ENCODE results near the gene MIDN. TPM values are rescaled to one million over a fixed set of nuclear protein-coding genes. Genes with fewer than 3 reads are reported as not detected.
A peak's percentile ranks its signal among the peaks of the same experiment; 100 is the strongest.

The MIDN gene
- total and polyA plus RNA-seq, 3 experiments from 2014 or later, result 14.6 to 45.3 (median 39.8) TPM

DNA sequence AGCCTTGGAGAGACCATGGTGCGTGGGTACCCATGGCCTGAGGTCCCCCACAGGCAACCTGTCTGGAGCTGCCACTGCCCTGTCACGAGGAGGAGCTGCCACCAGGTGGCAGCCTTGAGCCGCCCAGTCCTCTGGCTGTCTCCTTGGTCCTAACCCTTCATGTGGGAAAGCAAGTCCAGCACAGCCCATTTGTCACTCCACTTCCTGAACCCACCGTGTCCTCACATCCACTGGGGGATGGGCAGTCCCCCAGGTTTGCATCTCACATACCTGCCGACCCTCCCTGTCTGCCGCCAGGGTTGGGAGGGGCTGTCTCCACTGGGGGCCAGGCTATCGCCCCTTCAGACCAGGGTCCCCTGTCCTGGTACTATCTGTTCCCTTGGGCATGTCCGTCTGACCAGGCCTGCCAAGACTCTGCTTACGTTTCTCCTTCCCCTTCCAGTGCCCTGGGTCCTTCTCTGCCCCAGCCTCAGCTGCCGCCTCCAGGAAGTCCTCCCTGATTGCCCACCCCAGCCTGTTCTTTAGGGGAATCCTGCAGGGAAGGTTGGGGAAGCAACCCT is 31.5 kb downstream of the MIDN start:
- Histone ChIP-seq H3K27me3 (ENCODE audit: insufficient read depth, low read length, poor library complexity, severe bottlenecking) (peaks cover 7% of the 10 kb centered on the region), H3K4me3 (ENCODE audit: low read length) (no peak overlapping the region), H3K36me3 (ENCODE audit: insufficient read depth, low read length) (peaks cover 10% of the 10 kb centered on the region), H3K27ac (ENCODE audit: low read depth, low read length) (no peak overlapping the region), H3K9me3 (ENCODE audit: low read length) (no peaks in the 10 kb centered on the region), H3K4me1 (ENCODE audit: insufficient read depth, low read length) (peaks cover 17% of the 10 kb centered on the region)
- DNase-seq, result peak; percentile 67 to 85 (median 69)
- Mint-ChIP-seq H3K4me1 (peaks cover 15 to 27% (median 20%) of the 10 kb centered on the region in 3 donors), H3K4me3 (peak overlapping the region in 5 of 7 donors; percentile 19 to 84 (median 57)), H3K27me3 (peaks cover 6 to 8% of the 10 kb centered on the region in 2 donors), H3K9me3 (peaks cover 0 to 2% (median 0%) of the 10 kb centered on the region in 5 donors), H3K27ac (peak overlapping the region in 5 of 8 donors; percentile 7 to 98 (median 87)), H3K36me3 (peaks cover 0 to 25% (median 4%) of the 10 kb centered on the region in 3 donors)
- ChIA-PET CTCF (interaction anchor here (0.8 to 2.7 kb wide), 13 partner anchors 11 to 194 kb away, joined by 3 to 16 read pairs (median 4); partner anchors contain the start of gene CIRBP), POLR2A (interaction anchor here (0.6 to 1.3 kb wide), 3 partner anchors 10 to 483 kb away, joined by 3 to 10 read pairs (median 7); partner anchors contain the start of gene CIRBP)

DNA sequence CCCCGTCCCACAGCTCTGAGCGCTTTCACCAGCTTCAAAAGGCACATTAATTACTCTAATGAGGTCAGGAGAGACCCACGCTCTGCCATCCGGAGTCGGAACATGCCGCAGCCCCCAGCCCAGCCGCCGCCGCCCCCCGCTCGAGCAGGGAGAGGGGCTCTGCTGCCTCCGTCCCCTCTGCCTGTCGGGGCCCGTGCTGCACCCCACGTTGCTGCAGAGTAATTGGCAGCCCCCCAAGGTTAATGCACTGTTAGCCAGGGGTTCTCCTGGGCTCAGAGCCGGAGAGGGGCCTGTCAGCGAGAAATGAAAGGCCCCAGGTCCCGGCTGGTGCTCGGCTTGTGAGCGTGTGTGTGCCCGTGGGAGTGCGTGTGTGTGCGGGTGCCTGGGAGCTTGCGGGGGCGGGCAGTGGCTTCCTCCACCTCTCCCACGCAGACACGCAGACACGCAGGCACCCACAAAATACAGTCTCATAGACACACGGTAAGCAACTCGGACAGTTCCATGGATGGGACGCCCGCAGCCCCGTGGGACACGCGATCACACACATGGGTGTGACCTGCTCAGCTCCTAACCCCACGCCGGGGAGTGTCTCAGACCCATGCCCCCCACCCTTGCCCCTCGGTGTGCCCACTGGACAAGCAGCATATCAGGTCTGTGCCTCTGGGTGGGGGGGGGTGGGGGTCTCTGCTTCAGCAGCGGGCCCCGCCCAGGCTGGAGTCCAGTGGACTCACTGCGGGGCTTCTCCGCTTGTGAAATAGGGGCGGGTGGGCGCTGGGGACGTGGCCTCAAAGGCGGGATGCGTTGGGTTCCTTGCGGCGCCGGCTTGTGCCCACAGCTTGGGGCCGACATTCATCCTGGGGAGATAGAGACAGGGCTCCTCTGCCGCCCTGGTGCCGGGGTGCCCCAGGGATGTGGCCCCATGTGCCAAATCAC is 32.5 kb downstream of the MIDN start:
- Mint-ChIP-seq H3K27me3 (peaks cover 9 to 12% of the 10 kb centered on the region in 2 donors), H3K4me3 (peak overlapping the region in 1 of 7 donors; percentile 54), H3K9me3 (peaks cover 0 to 2% (median 0%) of the 10 kb centered on the region in 5 donors), H3K4me1 (peaks cover 15 to 28% (median 20%) of the 10 kb centered on the region in 3 donors), H3K36me3 (peaks cover 0 to 23% (median 4%) of the 10 kb centered on the region in 3 donors), H3K27ac (peak overlapping the region in 1 of 8 donors; percentile 98)
- no peak for DNase-seq
- Histone ChIP-seq H3K27me3 (ENCODE audit: insufficient read depth, low read length, poor library complexity, severe bottlenecking) (peaks cover 12% of the 10 kb centered on the region), H3K4me3 (ENCODE audit: low read length) (no peak overlapping the region), H3K27ac (ENCODE audit: low read depth, low read length) (no peak overlapping the region), H3K4me1 (ENCODE audit: insufficient read depth, low read length) (peaks cover 14% of the 10 kb centered on the region), H3K36me3 (ENCODE audit: insufficient read depth, low read length) (peaks cover 9% of the 10 kb centered on the region), H3K9me3 (ENCODE audit: low read length) (no peaks in the 10 kb centered on the region)
- POLR2A ChIA-PET, result interaction anchor here (0.5 to 0.6 kb wide), 2 partner anchors 124 to 1341 kb away, joined by 4 read pairs; no protein-coding TSS in a partner anchor
- CTCF ChIA-PET, result interaction anchor here (2.1 to 2.7 kb wide), 2 partner anchors 37 to 91 kb away, joined by 13 to 16 read pairs; no protein-coding TSS in a partner anchor

DNA sequence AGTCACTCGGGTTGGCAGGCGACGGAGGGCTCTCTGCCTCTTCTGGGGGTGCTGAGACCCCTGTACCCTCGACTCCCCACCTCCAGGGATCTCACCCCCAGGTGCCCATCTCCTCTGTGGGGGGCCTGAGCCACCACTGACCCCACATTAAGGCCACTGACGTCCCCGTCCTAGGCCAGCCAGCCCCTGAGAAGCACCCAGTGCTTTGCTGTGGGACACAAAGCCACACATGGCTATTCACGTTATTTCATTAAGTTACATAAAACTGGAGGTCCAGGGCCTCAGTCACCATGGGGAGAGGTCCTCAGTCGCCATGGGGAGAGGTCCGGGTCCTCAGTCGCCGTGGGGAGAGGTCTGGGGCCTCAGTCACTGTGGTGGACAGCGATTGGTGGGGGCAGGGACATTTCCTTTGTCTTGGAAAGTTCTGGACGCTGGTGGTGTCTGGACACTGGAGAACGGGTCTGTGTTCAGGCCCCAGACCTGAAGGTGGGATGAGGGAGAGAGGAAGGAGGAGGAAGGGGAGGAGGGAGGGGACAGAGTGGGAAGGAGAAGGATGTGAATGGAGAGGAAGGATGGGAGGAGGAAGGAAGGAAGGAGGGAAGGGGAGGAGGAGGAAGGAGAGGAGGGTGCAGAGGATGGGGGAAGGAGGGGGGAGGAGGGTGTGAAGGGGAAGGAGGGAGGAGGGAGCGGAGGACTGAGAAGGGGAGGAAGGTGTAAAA is 33.3 kb downstream of the MIDN start:
- Histone ChIP-seq H3K4me1 (ENCODE audit: insufficient read depth, low read length) (peaks cover 9% of the 10 kb centered on the region), H3K4me3 (ENCODE audit: low read length) (no peak overlapping the region), H3K36me3 (ENCODE audit: insufficient read depth, low read length) (peaks cover 9% of the 10 kb centered on the region), H3K27me3 (ENCODE audit: insufficient read depth, low read length, poor library complexity, severe bottlenecking) (peaks cover 14% of the 10 kb centered on the region), H3K27ac (ENCODE audit: low read depth, low read length) (no peak overlapping the region), H3K9me3 (ENCODE audit: low read length) (no peaks in the 10 kb centered on the region)
- Mint-ChIP-seq H3K27ac (peak overlapping the region in 1 of 8 donors; percentile 70), H3K4me1 (peaks cover 11 to 28% (median 18%) of the 10 kb centered on the region in 3 donors), H3K4me3 (peak overlapping the region in 1 of 7 donors; percentile 65), H3K9me3 (peaks cover 0 to 2% (median 0%) of the 10 kb centered on the region in 5 donors), H3K27me3 (peaks cover 9 to 15% of the 10 kb centered on the region in 2 donors), H3K36me3 (peaks cover 0 to 23% (median 4%) of the 10 kb centered on the region in 3 donors)
- ChIA-PET CTCF (no interaction called here), POLR2A (no interaction called here)
- DNase-seq, result no peak

DNA sequence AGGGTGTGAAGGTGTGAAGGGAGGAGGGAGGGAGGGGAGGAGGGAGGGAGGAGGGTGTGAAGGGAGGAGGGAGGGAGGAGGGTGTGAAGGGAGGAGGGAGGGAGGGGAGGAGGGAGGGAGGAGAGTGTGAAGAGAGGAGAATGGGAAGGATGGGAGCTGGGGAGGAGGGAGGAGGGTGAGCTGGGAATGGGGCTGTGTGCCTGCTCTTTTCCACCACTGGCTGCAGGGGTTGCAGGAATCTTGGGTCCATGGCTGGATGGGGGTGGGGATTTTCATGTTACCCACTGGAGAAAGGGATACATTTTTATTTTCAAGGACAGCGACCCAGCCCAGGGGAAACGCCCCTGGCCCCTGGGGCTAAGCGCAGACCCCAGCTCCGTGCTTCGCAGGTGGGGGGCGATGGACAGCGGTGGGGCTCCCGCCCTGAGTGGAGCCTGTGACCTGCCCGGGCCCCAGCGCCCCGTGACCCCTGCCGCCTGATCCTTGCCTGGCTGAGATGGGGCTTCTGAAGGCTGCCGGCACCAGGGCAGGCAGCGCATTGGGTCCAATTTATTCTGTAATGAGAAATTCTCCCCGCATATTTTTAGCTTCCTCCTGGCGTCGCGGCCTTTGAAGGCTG is 34.3 kb downstream of the MIDN start:
- Mint-ChIP-seq H3K36me3 (peaks cover 0 to 19% (median 2%) of the 10 kb centered on the region in 3 donors), H3K4me3 (no peak overlapping the region), H3K27me3 (peaks cover 11 to 15% of the 10 kb centered on the region in 2 donors), H3K4me1 (peaks cover 8 to 25% (median 15%) of the 10 kb centered on the region in 3 donors), H3K9me3 (peaks cover 0 to 2% (median 0%) of the 10 kb centered on the region in 5 donors), H3K27ac (peak overlapping the region in 2 of 8 donors; percentile 22 to 46)
- peaks cover 4% of the 10 kb centered on the region for H3K4me1 ChIP-seq (ENCODE audit: insufficient read depth, low read length)
- no peaks in the 10 kb centered on the region for H3K9me3 ChIP-seq (ENCODE audit: low read length)
- ChIA-PET POLR2A (no interaction called here), CTCF (interaction anchor here (1.2 kb wide), 2 partner anchors 38 to 87 kb away, joined by 3 to 5 read pairs; no protein-coding TSS in a partner anchor)
- no peak for DNase-seq
- H3K36me3 ChIP-seq (ENCODE audit: insufficient read depth, low read length), result peaks cover 9% of the 10 kb centered on the region
- no peak overlapping the region for H3K4me3 ChIP-seq (ENCODE audit: low read length)
- H3K27ac ChIP-seq (ENCODE audit: low read depth, low read length), result no peak overlapping the region
- peaks cover 19% of the 10 kb centered on the region for H3K27me3 ChIP-seq (ENCODE audit: insufficient read depth, low read length, poor library complexity, severe bottlenecking)

DNA sequence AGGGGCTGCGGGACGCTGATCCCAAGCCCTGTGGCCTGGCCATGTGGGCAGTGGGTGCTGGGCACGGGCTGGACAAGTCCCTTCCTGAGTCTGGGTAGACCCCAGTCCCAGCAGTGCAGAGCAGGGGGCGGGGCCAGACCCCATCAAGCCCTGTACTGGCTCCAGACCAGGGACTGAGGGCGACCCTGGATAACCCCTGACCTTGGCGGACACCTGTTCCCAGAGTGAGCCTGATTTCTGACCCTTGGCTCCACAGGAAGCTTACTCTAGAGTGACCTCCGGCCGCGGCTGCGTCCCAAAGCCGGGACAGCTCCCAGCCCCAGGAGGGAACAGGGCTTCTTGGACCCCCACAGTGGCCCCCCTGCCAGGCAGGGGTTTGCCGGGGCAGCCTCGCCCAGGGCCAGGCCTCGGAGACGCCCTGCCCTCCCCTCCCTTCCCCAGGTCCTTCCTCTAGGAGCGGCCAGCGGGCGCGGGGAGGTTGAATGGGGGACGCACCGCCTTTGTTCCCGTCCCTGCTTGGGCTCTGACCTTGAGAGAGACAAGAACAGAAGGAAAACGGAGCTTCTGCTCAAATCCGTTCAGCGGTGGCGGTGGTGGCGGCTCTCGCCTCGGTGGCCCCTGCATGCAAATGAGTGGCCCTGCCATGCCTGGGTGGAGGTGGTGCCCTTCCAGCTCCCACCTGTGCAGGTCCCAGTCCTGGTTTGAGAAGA is 35.0 kb downstream of the MIDN start:
- H3K9me3 Mint-ChIP-seq, result peaks cover 0 to 2% (median 0%) of the 10 kb centered on the region in 5 donors
- no peak overlapping the region for H3K4me3 Mint-ChIP-seq
- POLR2A ChIA-PET, result no interaction called here
- H3K27me3 Mint-ChIP-seq, result peaks cover 11 to 15% of the 10 kb centered on the region in 2 donors
- no peak overlapping the region for H3K4me3 ChIP-seq (ENCODE audit: low read length)
- H3K4me1 ChIP-seq (ENCODE audit: insufficient read depth, low read length), result peaks cover 4% of the 10 kb centered on the region
- peak overlapping the region in 2 of 8 donors; percentile 22 to 46 for H3K27ac Mint-ChIP-seq
- no peaks in the 10 kb centered on the region for H3K9me3 ChIP-seq (ENCODE audit: low read length)
- DNase-seq, result no peak
- CTCF ChIA-PET, result interaction anchor here (1.2 kb wide), 2 partner anchors 39 to 87 kb away, joined by 3 to 5 read pairs; no protein-coding TSS in a partner anchor
- H3K27me3 ChIP-seq (ENCODE audit: insufficient read depth, low read length, poor library complexity, severe bottlenecking), result peaks cover 23% of the 10 kb centered on the region
- H3K4me1 Mint-ChIP-seq, result peaks cover 8 to 21% (median 13%) of the 10 kb centered on the region in 3 donors
- H3K27ac ChIP-seq (ENCODE audit: low read depth, low read length), result no peak overlapping the region
- peaks cover 9% of the 10 kb centered on the region for H3K36me3 ChIP-seq (ENCODE audit: insufficient read depth, low read length)
- H3K36me3 Mint-ChIP-seq, result peaks cover 0 to 17% (median 2%) of the 10 kb centered on the region in 3 donors

DNA sequence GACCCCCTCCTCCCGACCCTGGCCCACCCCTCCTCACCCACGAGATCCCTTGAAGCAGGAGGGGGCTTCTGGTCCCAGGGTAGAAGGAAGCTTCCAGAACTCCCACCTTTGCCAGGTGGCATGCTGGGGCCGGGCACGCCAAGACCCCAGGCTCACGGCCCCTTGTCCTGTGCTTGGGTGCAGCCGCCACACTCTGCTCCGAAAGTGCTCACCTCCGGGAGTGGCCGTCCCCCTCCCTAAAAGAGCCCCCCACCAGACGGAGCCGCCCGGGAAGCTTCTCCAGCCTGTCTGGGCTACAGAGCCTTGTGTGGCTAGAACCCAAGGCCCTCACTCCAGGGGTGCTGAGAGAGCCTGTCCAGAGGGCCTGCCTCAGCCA is 35.5 kb downstream of the MIDN start:
- Histone ChIP-seq H3K27ac (ENCODE audit: low read depth, low read length) (no peak overlapping the region), H3K36me3 (ENCODE audit: insufficient read depth, low read length) (peaks cover 6% of the 10 kb centered on the region), H3K4me3 (ENCODE audit: low read length) (no peak overlapping the region), H3K9me3 (ENCODE audit: low read length) (no peaks in the 10 kb centered on the region), H3K27me3 (ENCODE audit: insufficient read depth, low read length, poor library complexity, severe bottlenecking) (peaks cover 23% of the 10 kb centered on the region), H3K4me1 (ENCODE audit: insufficient read depth, low read length) (peaks cover 4% of the 10 kb centered on the region)
- ChIA-PET CTCF (interaction anchor here (1.2 kb wide), 1 partner anchor 86 kb away, joined by 3 read pairs; no protein-coding TSS in a partner anchor), POLR2A (no interaction called here)
- peaks cover 0 to 14% (median 2%) of the 10 kb centered on the region in 3 donors for H3K36me3 Mint-ChIP-seq
- no peak overlapping the region for H3K27ac Mint-ChIP-seq
- peak overlapping the region in 1 of 7 donors; percentile 28 for H3K4me3 Mint-ChIP-seq
- DNase-seq, result no peak
- peaks cover 8 to 21% (median 13%) of the 10 kb centered on the region in 3 donors for H3K4me1 Mint-ChIP-seq
- peaks cover 11 to 16% of the 10 kb centered on the region in 2 donors for H3K27me3 Mint-ChIP-seq
- H3K9me3 Mint-ChIP-seq, result peaks cover 0 to 2% (median 0%) of the 10 kb centered on the region in 5 donors

All from CD8-positive, alpha-beta memory T cell (primary cell).